OCI-LY7 (cell line): ENCODE data around the gene ZNF697. TPM values are rescaled to one million over a fixed set of nuclear protein-coding genes. Genes with fewer than 3 reads are reported as not detected.

ENCODE experiments used
- BruUV-seq: library from RNA; stranded (reverse); fragments of 400-500 nt; replicated peaks from 2 replicates; lab custom pipeline; 2021; lab: Mats Ljungman, UMichigan
- CTCF ChIA-PET: fragments of 300-600 bp; sonication (Branson Sonifier 250); formaldehyde crosslinking; loops from one replicate; lab custom pipeline; 2022; ENCODE audit warnings: antibody characterized with exemption; ENCODE audit not compliant: unreplicated experiment; lab: Charles Lee
- POLR2A ChIA-PET: fragments of 300-600 bp; sonication (Branson Sonifier 250); formaldehyde crosslinking; loops from one replicate; lab custom pipeline; 2022; ENCODE audit warnings: antibody characterized with exemption; lab: Charles Lee
- DNase-seq: peaks from one replicate; pipeline ENCODE4 v3.0.0-alpha.2; 2015; ENCODE audit warnings: low spot score
- H2AFZ ChIP-seq: fragments of 200-600 bp; sonication (generic), shearing (Covaris generic); 2 replicates; pipeline ENCODE4 v1.6.1; 2014; ENCODE audit warnings: mild to moderate bottlenecking, antibody characterized with exemption, low read length, moderate library complexity
- H3K27ac ChIP-seq: fragments of 200-600 bp; sonication (generic); 2 replicates; pipeline ENCODE4 v1.5.1; 2014; ENCODE audit warnings: mixed run types, low read depth, mild to moderate bottlenecking, moderate library complexity, low read length, inconsistent platforms; ENCODE audit not compliant: poor library complexity, severe bottlenecking
- H3K36me3 ChIP-seq: fragments of 200-600 bp; sonication (generic); 2 replicates; pipeline ENCODE4 v1.6.1; 2014; ENCODE audit warnings: mild to moderate bottlenecking, antibody characterized with exemption, low read length, moderate library complexity, mixed read lengths; ENCODE audit not compliant: insufficient read depth
- H3K4me1 ChIP-seq: fragments of 200-600 bp; sonication (generic); 2 replicates; pipeline ENCODE4 v1.5.1; 2014; ENCODE audit warnings: mild to moderate bottlenecking, low read length; ENCODE audit not compliant: insufficient read depth, poor library complexity, severe bottlenecking
- H3K4me2 ChIP-seq: fragments of 200-600 bp; sonication (generic); 2 replicates; pipeline ENCODE4 v1.6.1; 2014; ENCODE audit warnings: mild to moderate bottlenecking, low read length
- H3K4me3 ChIP-seq: fragments of 200-600 bp; sonication (generic); 2 replicates; pipeline ENCODE4 v1.5.1; 2014; ENCODE audit warnings: mild to moderate bottlenecking, low read depth, low read length; ENCODE audit not compliant: poor library complexity, severe bottlenecking
- H3K79me2 ChIP-seq: fragments of 200-600 bp; sonication (generic); 2 replicates; pipeline ENCODE4 v1.6.1; 2016; ENCODE audit warnings: low read depth, mild to moderate bottlenecking, low read length, moderate library complexity, mixed read lengths; ENCODE audit not compliant: insufficient read depth
- H3K9me2 ChIP-seq: fragments of 200-600 bp; sonication (generic); 2 replicates; pipeline ENCODE4 v1.6.1; 2016; ENCODE audit warnings: mild to moderate bottlenecking, low read length, mixed read lengths; ENCODE audit not compliant: insufficient read depth
- H3K9me3 ChIP-seq: fragments of 200-600 bp; sonication (generic); 2 replicates; pipeline ENCODE4 v1.6.1; 2014; ENCODE audit warnings: mild to moderate bottlenecking, mixed run types, low read length, mixed read lengths
- H4K20me1 ChIP-seq: fragments of 200-600 bp; sonication (generic); 2 replicates; pipeline ENCODE4 v1.6.1; 2014; ENCODE audit warnings: mild to moderate bottlenecking, antibody characterized with exemption, low read length, moderate library complexity, mixed read lengths; ENCODE audit not compliant: insufficient read depth
- EZH2phosphoT487 ChIP-seq: fragments of 200-600 bp; sonication (generic); IDR thresholded peaks from 2 replicates; pipeline ENCODE4 v1.6.1; 2018; ENCODE audit warnings: low read depth, borderline replicate concordance, mild to moderate bottlenecking, mixed run types, antibody characterized with exemption, low read length, moderate library complexity, mixed read lengths
- intact Hi-C: fragments of 100-400 bp; cut with micrococcal nuclease; formaldehyde crosslinking; loops from one replicate; pipeline ENCODE4 v1.10.0; 2022; ENCODE audit not compliant: unreplicated experiment
- total RNA-seq, 2 experiments: library from RNA; depleted of rRNA in 1 of 2; stranded (reverse); fragments of >200 nt in 1 of 2; shearing (Covaris generic) in 1 of 2; gene quantifications; 2 replicates each; pipeline ENCODE4 v1.2.3, GENCODE V29; 2014 to 2022
- TF ChIP-seq, protein P1 (sequence below): fragments of 200-600 bp; sonication (generic); conservative IDR thresholded peaks from 2 replicates; pipeline ENCODE4 v1.5.1; 2014; ENCODE audit warnings: mild to moderate bottlenecking, antibody characterized with exemption, low read length, moderate library complexity, mixed read lengths

Gene ZNF697
- total RNA-seq, 2 experiments from 2014 or later = not detected

DNA sequence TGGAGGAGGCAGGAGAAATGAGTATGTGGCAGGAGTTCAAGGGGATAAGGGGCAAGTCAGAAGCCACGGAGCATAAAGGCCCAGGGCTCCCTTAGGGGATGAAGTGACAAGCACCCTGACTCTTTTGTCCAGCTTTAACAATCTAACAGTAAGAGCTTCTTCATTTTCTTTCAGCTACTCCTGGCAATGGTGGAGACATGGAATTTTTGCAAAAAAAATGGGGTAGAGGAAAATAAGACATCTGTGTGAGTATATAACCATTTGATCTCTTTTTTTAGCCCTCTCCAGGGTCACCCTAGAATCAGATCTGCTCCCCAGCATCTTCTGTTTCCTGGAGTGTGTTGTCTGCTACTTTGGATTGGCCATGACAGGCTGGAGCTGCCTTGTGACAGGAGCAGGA lies 47.1 kb downstream of the ZNF697 start:
- Histone ChIP-seq H3K4me1 (no peaks in the 10 kb centered on the region), H3K9me2 (no peaks in the 10 kb centered on the region), H3K79me2 (no peaks in the 10 kb centered on the region), H3K27ac (no peak overlapping the region), H3K36me3 (no peaks in the 10 kb centered on the region), H4K20me1 (no peaks in the 10 kb centered on the region), H3K9me3 (no peaks in the 10 kb centered on the region), H3K4me2 (no peak overlapping the region), H2AFZ (no peak overlapping the region), H3K4me3 (no peak overlapping the region)
- intact Hi-C loops = no loop called here
- ChIA-PET CTCF (no interaction called here), POLR2A (interaction anchor here (0.6 to 0.7 kb wide), 2 partner anchors 150 to 580 kb away, joined by 3 to 4 read pairs; no protein-coding TSS in a partner anchor)
- BruUV-seq = no TSS peak
- TF ChIP-seq, protein P1, sequence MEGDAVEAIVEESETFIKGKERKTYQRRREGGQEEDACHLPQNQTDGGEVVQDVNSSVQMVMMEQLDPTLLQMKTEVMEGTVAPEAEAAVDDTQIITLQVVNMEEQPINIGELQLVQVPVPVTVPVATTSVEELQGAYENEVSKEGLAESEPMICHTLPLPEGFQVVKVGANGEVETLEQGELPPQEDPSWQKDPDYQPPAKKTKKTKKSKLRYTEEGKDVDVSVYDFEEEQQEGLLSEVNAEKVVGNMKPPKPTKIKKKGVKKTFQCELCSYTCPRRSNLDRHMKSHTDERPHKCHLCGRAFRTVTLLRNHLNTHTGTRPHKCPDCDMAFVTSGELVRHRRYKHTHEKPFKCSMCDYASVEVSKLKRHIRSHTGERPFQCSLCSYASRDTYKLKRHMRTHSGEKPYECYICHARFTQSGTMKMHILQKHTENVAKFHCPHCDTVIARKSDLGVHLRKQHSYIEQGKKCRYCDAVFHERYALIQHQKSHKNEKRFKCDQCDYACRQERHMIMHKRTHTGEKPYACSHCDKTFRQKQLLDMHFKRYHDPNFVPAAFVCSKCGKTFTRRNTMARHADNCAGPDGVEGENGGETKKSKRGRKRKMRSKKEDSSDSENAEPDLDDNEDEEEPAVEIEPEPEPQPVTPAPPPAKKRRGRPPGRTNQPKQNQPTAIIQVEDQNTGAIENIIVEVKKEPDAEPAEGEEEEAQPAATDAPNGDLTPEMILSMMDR = no peak
- no peak for TF ChIP-seq EZH2phosphoT487
- no peak for DNase-seq

DNA sequence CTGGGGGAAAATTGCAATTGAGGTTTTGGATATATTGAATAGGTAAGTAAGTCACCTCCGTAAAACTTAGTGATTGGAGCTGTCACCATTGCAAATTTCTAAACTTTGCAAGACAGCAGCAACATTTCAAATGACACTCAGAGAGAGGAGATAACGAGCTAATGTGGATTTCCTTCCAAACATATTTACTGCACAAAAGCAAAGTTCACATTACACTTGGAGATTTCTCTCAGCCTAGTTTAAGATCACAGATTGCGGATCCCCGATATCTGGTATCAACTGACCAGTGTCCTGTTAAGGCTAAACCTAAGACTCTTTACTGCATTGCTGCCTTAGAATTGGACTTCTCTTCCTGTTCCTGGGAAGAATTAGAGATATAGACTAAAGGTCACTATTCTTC lies 47.5 kb downstream of the ZNF697 start:
- H3K36me3 ChIP-seq = no peaks in the 10 kb centered on the region
- TF ChIP-seq EZH2phosphoT487 = no peak
- TF ChIP-seq, protein P1 = no peak
- no TSS peak for BruUV-seq
- no peaks in the 10 kb centered on the region for H3K79me2 ChIP-seq
- no peak for DNase-seq
- ChIA-PET CTCF (no interaction called here), POLR2A (interaction anchor here (0.6 to 0.7 kb wide), 2 partner anchors 150 to 580 kb away, joined by 3 to 4 read pairs; no protein-coding TSS in a partner anchor)
- H4K20me1 ChIP-seq = no peaks in the 10 kb centered on the region
- no peaks in the 10 kb centered on the region for H3K4me1 ChIP-seq
- H3K4me2 ChIP-seq = no peak overlapping the region
- intact Hi-C loops = no loop called here
- H3K9me3 ChIP-seq = no peaks in the 10 kb centered on the region
- no peak overlapping the region for H3K4me3 ChIP-seq
- H3K9me2 ChIP-seq = no peaks in the 10 kb centered on the region
- no peak overlapping the region for H3K27ac ChIP-seq
- H2AFZ ChIP-seq = no peak overlapping the region

DNA sequence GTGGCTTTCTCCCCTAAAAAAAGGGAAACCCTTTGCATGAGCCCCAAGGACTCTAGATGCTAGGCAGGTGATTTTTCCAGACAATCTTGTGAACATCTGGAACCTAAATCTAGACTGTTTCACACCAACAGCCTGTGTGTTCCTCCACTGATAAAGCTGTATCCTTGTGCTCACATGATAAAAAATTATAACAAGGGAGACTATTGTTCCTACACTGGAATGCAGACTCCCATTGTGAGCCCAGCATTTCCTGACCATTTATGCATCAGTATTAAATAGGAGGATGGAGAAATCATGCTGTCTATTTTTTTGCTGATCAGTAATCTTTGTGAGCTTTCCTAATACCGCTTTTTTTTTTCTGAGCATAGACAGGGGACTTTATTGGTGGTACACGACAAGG lies 52.5 kb downstream of the ZNF697 start:
- POLR2A ChIA-PET = interaction anchor here (0.9 kb wide), 1 partner anchor 29 kb away, joined by 3 read pairs; no protein-coding TSS in a partner anchor
- no peak overlapping the region for H3K27ac ChIP-seq
- no peaks in the 10 kb centered on the region for H3K4me1 ChIP-seq
- H3K9me3 ChIP-seq = no peaks in the 10 kb centered on the region
- intact Hi-C loops = loop anchor here (10.0 kb wide), 1 partner anchor 61 kb away; no protein-coding TSS in a partner anchor
- no TSS peak for BruUV-seq
- CTCF ChIA-PET = no interaction called here
- H3K4me3 ChIP-seq = no peak overlapping the region
- no peak for DNase-seq
- no peak overlapping the region for H2AFZ ChIP-seq
- no peaks in the 10 kb centered on the region for H4K20me1 ChIP-seq
- no peak overlapping the region for H3K4me2 ChIP-seq
- TF ChIP-seq, protein P1 = no peak
- TF ChIP-seq EZH2phosphoT487 = no peak
- no peaks in the 10 kb centered on the region for H3K79me2 ChIP-seq
- no peaks in the 10 kb centered on the region for H3K36me3 ChIP-seq
- H3K9me2 ChIP-seq = no peaks in the 10 kb centered on the region
